MM.1S (cell line): ENCODE data around the gene OSBPL5.

Source experiments
- EZH2 ChIP-seq: fragments of 300-600 bp; sonication (generic); optimal IDR thresholded peaks from 2 replicates; pipeline ENCODE3; 2017; ENCODE audit warnings: low read depth, mild to moderate bottlenecking, antibody characterized with exemption, low read length, mixed read lengths
- TF ChIP-seq, protein P1 (sequence below): fragments of 300-600 bp; sonication (generic); IDR thresholded peaks from 2 replicates; pipeline ENCODE4 v1.5.1; 2016; ENCODE audit warnings: antibody characterized with exemption, low read length, mixed read lengths

DNA sequence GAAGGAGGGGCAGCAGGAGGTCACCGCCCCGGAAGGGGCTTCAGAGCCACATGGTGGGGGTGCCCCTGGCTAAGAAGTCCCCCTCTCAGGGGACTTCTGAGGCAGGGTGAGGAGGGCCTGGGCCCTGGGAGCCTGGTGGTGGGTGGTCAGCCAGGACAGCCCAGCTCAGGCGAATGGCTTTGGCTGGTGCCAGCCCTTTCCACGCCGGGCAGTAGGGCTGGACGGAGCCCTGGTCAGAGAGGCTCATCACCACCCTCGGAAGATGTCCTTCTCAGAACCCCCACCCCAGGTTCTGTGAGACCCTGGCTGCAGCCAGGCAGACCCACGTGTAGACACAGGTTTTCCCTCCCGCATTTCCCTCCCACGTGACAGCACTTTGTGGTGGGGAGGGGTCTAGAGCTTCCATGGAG is 35.9 kb downstream of the OSBPL5 start:
- TF ChIP-seq, protein P1, sequence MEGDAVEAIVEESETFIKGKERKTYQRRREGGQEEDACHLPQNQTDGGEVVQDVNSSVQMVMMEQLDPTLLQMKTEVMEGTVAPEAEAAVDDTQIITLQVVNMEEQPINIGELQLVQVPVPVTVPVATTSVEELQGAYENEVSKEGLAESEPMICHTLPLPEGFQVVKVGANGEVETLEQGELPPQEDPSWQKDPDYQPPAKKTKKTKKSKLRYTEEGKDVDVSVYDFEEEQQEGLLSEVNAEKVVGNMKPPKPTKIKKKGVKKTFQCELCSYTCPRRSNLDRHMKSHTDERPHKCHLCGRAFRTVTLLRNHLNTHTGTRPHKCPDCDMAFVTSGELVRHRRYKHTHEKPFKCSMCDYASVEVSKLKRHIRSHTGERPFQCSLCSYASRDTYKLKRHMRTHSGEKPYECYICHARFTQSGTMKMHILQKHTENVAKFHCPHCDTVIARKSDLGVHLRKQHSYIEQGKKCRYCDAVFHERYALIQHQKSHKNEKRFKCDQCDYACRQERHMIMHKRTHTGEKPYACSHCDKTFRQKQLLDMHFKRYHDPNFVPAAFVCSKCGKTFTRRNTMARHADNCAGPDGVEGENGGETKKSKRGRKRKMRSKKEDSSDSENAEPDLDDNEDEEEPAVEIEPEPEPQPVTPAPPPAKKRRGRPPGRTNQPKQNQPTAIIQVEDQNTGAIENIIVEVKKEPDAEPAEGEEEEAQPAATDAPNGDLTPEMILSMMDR: no peak
- no peak for TF ChIP-seq EZH2
